HG03060 (cell line): ENCODE data around the gene SDK2.

ENCODE experiments used
- ATAC-seq: cut with Tn5 transposase; IDR thresholded peaks from one replicate; pipeline ENCODE4 v1.9.1; 2021; ENCODE audit warnings: low read depth, moderate number of reproducible peaks; ENCODE audit not compliant: unreplicated experiment

SDK2 gene

DNA sequence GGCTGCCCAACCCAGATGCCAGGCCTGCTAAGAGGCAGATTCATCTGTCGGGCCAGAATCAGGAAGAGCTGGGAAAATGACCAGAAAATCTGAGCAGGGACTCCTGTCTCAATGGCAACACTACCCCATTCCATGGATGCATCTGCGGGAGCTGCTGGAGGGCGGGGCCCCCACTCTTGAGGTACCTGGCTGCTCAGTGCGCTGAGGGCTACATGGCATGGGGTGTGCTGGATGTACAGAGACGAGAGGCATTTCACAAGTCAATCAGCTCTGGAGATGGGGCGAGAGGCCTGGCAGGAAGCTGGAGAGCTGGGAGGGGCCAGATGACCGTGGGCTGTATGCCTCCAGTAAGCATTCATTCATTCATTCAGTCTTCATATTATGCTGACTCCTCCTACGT is 6.4 kb downstream of the SDK2 start:
- ATAC-seq = no peak

DNA sequence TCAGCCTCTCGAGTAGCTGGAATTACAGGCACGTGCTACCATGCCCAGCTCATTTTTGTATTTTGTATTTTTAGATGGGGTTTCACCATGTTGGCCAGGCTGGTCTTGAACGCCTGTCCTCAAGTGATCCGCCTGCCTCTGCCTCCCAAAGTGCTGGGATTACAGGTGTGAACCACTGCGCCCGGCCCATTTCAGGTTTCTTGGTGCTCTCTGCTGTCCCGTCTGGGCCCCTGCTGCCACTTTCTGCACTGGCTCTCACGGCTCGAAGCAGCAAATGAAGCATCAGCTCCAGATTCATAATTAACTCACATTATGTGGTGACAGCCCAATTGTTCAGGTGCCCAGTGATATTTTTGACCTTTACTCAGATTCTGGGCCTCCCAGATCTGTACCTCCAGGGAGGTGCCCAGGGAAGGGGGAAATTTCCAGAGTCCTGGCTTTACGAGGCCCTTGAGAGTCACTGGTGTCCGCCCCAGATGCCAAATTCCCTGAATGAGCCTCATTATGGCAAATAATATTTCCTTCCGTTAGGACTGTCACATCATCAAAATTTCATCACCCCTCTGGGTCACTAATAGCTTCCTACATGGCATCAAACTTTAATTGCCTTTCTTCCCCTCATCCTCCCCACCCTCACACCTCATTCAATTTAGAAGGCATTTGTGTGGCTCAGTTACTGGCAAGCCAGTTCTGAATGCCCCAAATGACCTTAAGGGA is 9.0 kb downstream of the SDK2 start:
- no peak for ATAC-seq

DNA sequence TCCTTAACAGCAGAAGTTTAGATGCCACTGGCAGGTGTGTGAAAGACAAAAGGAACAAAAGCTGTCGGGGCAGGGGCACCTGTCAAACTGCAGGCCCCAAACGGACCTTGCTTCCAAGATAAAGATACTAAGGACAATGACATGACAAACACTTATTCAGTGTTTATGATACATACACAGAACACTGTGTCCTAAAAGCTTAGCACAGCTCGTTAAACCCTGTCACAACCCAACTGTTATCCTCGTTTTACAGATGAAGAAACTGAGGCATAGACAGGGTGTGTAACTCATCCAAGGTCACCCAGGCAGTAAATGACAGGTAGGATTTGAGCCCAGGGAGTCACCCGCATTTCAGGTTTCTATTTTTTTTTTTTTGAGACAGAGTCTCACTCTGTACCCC is 9.6 kb downstream of the SDK2 start:
- no peak for ATAC-seq

DNA sequence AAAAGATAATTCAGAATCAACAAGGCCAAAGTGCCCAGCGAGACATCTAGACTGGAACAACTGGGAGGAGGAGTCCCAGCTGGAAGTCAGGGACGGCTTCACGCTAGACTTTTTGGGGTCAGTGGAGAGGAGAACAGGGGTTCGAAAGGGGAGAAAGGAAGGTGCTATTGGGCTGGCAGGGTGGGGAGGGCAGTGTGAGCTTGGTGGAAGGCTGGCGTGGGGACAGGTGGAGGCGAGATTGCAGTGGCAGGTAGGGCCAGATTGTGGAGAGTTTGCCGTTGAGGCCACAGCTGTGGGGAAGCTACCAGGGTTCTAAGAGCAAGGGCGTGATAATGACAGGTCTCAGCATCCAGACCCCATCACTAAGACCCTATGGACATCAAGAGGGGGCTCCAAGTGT is 10.5 kb downstream of the SDK2 start:
- ATAC-seq = no peak

DNA sequence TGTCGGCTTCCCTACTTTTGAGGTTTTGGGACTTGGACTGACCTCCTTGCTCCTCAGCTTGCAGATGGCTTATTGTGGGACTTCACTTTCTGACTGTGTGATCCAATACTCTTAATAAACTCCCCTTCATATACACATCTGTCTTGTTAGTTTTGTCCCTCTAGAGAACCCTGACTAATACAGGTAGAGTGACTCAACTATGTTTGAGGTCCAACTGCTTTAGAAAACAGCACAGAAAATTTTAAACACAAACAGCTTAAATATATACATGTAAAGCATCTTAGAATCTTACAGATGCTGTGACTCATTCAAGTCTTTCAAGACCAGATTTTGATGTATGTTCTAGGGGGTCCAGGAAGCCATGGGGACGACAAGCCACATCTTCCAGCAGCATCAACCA is 11.7 kb downstream of the SDK2 start:
- ATAC-seq = no peak

DNA sequence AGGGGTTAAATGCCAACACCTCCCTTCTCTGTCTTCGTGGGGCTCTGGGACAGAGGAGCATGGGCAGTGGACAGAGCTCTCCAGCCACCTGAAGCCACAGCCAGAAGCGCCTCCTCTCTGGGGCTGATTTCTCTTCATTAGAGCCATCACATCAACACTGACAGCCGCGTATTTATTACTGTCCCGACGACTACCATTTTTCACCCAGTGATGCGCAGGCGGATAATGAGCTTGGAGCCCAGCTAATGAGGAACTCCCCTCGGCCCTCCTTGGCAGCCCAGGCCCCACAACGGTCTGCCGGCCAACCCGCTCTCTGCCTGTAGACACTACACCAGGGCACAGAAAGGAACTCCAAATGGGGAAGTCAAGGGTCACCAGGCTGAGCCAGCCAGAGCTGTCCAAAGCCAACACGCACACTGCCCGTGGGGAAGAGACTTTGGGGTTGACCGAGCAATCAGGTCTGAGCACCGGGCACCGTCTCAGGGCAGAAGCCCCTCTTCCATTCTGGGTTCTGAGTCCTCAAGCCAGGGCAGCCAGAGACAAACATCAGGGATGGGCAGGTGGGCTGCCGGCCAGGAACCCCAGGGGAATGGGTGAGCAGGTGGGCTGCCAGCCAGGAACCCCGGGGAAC is 13.2 kb downstream of the SDK2 start:
- no peak for ATAC-seq

DNA sequence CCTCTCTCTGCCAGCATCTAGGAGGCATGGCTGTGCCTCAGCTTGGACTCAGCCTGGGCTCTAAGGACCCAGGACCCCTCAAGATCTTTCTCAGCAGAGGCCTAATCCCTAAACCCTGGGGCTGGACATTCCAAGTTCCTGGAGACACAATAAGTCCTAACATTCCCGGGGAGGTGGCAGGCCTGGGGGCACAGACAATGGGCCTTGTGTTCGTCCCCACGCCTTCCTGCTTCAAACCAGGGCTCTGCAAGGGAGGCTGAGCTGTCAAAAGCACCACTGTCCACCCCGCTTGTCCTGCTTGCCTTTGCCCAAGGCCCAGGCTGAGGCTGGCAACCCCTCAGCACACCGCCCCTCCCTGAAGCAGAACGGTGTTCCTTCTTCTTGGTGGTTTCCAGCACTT is 13.7 kb downstream of the SDK2 start:
- ATAC-seq = no peak

DNA sequence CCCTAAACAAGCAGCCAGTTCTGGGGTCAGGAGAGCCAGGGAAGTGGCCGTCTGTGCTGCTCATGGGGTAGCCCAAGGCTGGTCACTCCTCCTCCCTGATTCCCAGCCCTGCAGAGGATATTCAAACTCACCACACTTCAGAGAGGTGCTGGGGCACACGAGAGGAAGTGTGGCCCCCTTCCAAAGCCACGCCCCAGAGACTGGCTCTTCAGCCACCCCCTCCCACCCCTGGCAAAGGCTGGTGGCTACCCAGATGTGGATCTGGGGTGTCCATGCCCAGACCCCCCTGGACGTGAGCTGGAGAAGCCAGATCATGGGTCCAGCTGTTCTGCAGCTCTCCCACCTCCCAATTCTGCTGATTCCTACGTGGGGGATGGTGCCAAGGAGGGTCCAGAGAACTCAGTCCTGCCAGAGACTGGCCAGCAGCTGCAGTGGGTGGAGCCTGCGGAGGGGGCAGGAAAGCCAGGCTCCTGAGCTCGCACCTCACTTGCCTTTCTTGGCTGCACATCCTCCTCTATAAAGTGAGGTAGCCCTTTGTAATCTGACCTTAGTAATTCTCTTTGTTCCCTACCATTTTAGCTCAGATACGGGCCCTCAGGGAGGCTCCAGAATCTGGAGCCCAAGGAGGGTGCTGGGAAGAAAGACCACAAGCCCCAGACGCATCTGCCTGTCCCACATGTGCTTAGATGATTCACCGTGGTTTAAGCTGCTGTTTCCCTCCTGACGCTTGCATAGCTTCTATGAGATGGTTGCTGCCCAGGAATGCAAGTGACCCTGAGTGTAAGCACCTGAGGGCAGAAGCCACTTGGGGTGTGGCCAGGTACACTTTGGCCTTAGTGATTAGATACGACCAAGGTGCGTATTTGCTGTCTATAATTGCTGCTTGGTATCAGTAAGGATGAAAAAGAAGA is 15.3 kb downstream of the SDK2 start:
- no peak for ATAC-seq

DNA sequence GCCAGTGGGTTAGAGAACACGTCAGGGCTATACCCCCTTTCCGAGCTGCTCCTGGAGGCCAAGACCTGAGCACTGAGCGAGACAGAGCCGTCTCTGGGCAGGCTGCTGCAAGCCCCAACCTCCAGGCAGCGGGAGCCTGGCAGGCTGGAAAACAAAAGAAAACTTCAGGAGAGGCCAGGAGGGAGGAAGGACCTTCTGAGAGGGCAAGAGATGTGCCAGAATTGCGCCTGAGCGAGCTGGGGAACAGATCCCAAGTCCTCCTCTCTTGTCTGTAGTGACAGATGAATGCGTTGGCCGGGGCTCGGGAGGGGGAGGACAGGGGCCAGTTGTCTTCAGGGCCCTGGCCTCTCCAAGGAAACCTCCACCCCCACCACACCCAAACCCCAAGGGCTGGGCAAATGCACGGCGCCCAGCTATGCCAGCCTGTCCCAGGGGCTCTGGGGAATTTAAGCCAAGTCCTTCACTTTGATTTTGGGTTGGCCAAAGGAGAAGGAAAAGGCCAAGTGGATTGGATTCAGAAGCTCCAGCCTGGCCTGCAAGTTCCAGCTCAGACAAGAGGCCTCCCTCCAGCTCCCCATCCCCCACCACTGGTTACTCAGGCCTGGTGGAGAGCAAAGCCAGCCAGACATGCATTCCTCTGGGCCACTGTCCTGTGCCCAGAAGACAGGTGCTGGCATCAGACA is 18.1 kb downstream of the SDK2 start:
- ATAC-seq = no peak

DNA sequence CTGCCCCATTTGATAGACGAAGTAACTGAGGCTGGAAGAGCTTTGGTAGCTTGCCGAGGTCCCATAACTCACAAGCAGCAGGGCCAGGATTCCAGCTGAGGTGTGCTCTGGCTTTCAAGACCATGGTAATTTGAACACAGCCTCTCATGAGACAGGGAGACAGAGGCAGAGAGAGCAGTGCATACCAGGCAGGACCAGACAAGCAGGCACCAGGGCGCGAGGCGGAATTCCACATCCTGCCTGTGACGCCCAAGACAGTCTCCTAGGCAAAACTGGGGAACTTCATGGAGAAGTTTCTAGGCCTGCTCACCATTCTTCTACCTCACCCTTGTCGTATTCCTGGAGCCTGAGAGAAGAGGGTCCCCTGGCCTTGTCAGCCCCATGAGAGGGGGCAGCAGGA is 19.2 kb downstream of the SDK2 start:
- ATAC-seq = no peak

DNA sequence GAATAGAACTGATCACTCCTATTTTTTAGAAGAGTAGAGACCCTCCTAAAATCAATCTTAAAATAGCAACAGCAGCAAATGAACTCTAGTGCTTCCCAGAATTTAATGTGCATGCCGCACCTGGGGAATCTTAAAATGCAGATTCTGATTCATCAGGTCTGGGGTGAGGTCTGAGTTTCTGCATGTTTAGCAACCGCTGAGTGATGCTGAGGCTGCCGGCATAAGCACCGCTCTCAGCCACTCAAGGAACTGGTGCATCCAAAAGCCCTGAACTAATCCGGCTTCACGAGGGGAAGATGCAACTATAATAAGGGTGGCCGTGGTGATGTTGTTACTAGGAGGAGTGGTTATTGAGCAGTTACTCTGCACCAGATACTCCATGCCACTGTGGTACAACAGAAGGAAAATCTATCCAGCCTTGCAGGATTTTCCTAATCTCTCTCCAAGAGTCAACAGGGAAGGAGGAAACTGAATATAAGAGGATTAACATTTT is 19.7 kb downstream of the SDK2 start:
- no peak for ATAC-seq

DNA sequence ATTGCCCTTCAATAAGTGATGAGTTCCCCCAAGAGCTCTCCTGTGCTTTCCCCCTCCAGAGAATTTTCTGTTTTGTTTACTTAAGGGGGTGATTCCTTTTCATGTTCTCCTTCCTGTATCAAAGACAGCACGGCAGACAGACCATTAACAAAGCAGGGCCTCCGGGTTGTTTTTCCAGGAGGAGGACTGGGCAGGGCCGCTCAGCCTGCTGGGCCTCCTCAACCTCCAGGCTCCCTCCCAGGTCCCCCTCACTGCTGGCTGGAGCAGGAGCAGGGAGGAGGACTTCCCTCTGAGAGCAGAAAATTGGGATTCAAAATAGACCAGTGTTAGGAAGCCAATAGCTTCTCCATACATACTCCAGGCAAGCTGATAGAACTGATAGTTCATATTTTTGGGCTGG is 20.4 kb downstream of the SDK2 start:
- ATAC-seq = no peak

DNA sequence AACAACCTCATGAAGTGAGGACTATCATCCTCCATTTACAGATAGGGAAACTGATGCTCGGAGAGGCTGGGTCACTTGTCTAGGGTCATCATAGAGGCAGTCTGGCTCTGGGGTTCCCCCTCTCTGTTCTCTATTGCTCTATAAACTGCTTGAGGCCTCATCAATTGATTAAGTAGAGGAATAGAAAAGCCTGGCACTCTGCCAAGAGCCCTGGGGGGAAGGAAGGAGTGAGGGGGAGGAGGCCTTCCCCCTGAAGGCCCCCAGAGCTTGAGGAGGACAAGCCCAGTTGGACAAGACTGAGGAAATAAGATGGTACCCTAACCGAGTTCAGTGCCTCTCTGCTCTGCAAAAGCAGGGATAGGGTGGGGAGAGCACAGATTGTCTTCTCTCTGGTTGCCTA is 21.0 kb downstream of the SDK2 start:
- no peak for ATAC-seq

DNA sequence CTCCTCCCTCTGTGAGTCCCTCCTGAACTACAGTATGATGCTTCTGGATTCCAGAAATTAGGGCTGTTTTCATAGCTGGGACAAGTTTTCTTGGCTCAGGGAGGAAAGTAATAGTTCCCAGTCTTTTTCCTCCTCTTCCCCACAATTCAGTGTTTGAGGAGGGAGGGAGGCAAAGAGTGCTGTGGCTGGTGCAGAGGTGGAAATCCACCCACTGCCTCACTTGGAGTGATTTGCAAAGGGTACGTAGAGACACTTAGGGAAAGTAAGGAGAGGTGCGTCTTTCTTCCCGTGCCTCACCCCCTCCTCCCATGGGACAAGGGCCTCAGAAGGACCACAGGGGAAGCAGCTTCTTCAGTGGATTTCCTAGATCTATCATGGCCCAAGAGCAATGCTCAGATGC is 21.9 kb downstream of the SDK2 start:
- ATAC-seq = no peak

DNA sequence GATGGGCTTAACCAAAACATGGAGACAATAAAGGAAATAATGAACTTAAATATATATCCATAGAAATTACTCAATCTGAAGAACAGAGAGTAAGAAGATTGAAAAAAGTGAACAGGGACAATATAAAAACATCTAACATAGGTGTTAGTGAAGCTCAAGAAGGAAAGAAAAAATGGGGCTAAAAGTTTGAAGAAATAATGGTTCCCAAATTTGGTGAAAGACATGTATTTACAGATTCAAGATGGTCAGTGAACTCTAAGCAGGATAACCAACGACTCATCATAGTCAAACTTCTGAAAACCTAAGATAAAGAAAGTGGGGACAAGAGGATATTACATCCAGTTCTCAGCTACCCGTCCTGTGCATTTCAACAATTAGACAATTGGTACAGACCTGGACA is 22.6 kb downstream of the SDK2 start:
- ATAC-seq = no peak

DNA sequence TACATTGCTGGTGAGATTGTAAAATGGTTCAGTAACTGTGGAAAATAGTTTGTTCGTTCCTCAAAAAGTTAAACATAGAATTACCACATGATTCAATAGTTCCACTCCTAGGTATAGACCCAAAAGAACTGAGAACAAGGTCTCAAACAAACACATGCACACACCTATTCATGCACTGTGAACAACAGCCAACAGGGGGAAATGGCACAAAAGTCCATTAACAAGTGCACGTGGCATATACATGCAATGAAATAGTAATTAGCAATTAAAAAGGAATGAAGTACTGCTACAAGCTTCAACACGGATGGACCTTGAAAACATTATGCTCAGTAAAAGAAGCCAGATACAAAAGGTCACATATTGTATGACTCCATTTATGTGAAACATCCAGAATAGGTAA is 23.8 kb downstream of the SDK2 start:
- no peak for ATAC-seq

DNA sequence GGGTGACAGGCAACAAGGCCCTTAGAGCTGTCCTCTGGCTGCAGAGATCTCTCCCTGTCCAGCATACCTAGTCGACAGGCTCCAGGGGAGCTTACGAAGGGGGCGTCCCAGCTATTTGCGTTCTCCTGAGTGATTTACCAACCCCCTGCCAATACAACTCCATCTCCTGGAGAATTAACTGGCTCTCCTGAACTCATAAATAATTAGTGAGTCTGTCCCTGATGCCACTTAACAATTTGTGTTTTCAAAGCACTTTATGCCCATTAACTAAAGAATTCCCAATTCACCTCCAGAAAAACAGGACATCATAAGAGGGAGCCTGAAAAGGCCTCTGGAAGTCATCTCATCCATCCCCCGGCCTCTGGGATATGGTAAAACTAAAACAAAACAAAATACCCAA is 26.7 kb downstream of the SDK2 start:
- no peak for ATAC-seq

DNA sequence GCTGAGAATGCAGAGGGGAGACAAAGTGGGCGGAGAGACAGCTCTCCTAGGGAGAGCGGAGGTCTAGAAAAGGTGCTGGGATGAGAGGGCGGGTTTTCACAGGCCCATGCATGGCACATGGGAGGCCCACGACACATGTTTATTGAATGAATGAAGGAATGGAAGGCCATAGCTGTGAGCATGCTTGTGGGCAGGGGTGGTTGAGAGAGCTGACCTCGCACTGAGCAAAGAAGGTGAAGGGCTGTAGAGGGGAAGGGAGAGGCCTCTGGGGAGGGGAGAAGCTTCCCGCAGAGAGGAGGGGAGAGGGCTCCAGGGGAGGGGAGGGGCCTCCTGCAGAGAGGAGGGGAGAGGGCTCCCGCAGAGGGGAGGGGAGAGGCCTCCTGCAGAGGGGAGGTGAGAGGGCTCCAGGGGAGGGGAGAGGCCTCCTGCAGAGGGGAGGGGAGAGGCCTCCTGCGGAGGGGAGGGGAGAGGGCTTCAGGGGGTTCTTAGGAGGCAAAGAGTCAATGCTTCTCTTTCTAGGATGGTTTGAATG is 27.3 kb downstream of the SDK2 start:
- ATAC-seq = no peak

DNA sequence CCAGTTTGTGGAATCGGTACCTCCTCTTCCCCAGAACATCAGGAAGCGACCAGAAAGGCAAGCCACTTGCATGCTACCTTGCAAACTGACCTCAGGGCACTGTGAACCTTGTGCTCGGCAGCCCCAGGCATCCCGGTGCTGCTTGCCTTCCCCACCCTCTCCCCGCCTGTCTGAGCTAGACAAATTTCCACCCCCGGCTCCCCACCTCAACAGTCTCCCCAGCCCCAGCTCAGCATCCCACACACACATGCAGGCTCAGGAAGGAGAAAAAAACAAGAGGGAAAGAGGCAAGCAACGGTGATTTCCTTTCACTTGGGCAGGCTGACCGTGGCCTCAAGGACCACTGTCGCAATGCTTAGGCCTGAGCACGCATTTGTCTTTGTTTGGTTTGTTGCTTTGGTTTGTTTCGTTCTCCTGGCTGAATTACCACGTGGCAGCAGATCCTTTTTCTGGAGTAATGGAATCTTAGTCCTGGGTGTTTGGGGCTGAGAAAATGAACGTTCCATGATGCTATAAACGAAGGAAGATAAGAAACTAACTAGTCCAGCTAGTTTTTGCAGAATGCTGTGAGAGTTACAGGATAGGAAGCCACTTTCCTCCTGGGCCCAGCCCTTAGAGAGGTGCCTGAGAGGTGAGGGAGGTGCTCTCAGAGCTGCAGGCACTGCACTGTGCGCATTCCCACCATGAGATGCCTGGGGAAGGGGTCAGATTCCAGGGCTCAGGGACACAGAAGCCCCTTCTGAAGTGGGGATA is 27.9 kb downstream of the SDK2 start:
- no peak for ATAC-seq

DNA sequence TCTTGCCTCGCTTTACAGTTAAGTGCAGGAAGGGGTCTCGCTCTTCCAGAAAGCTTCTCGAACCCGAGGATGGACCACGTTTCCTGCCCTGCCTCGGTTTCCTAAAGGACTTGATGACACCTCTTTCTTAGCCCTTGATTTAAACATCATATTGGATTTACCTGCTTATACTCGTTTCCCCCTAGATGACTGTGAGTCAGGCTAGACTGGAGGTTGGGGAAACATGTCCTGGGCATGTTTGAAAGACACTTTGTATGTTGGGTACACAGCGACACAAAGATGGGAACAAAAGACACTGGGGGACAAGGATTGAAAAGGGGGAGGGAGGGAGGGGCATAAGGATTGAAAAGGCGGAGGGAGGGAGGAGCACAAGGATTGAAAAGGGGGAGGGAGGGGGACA is 30.0 kb downstream of the SDK2 start:
- ATAC-seq = no peak
